ENCODE results near the gene GRK6. TPM values are rescaled to one million over a fixed set of nuclear protein-coding genes. Genes with fewer than 3 reads are reported as not detected.

Gene GRK6
- total and polyA plus RNA-seq, 12 donors = 6.7 to 22.9 (median 15.2) TPM

DNA sequence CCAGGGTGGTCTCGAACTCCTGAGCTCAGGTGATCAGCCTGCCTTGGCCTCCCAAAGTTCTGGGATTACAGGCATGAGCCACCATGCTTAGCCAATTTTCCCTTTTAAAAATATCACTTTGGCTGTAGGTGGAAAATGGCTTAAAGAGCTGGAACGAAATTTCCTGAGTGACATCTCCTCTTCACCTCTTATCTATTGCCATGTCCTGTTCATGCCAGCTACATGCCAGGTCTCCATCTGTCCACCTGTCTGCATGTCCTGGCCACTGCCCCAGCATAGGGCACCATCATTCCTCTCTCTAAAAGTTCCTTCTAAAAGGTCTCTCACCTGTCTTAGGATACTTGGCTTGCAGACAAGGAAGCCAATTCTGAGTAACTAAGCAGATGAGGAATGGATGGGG is 2.8 kb upstream of the GRK6 start:
- Histone ChIP-seq H3K4me1 (peaks cover 16 to 29% (median 26%) of the 10 kb centered on the region in 9 donors), H3K27ac (no peak overlapping the region), H3K27me3 (no peaks in the 10 kb centered on the region), H3K4me3 (no peak overlapping the region), H3K9me3 (no peaks in the 10 kb centered on the region), H3K36me3 (peaks cover 0 to 2% (median 0%) of the 10 kb centered on the region in 9 donors)
- ATAC-seq = no peak
- intact Hi-C loops (cut with DNase I) = loop anchor here in 1 of 10 donors (2.0 kb wide), 1 partner anchor 31 kb away; no protein-coding TSS in a partner anchor
- TF ChIP-seq, protein P1, sequence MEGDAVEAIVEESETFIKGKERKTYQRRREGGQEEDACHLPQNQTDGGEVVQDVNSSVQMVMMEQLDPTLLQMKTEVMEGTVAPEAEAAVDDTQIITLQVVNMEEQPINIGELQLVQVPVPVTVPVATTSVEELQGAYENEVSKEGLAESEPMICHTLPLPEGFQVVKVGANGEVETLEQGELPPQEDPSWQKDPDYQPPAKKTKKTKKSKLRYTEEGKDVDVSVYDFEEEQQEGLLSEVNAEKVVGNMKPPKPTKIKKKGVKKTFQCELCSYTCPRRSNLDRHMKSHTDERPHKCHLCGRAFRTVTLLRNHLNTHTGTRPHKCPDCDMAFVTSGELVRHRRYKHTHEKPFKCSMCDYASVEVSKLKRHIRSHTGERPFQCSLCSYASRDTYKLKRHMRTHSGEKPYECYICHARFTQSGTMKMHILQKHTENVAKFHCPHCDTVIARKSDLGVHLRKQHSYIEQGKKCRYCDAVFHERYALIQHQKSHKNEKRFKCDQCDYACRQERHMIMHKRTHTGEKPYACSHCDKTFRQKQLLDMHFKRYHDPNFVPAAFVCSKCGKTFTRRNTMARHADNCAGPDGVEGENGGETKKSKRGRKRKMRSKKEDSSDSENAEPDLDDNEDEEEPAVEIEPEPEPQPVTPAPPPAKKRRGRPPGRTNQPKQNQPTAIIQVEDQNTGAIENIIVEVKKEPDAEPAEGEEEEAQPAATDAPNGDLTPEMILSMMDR (IDR thresholded peaks at IDR 0.05) = no peak
- WGBS, 2 donors = 84 to 87% methylated on average over 2 of the region's 2 CpGs
- DNase-seq = no peak

DNA sequence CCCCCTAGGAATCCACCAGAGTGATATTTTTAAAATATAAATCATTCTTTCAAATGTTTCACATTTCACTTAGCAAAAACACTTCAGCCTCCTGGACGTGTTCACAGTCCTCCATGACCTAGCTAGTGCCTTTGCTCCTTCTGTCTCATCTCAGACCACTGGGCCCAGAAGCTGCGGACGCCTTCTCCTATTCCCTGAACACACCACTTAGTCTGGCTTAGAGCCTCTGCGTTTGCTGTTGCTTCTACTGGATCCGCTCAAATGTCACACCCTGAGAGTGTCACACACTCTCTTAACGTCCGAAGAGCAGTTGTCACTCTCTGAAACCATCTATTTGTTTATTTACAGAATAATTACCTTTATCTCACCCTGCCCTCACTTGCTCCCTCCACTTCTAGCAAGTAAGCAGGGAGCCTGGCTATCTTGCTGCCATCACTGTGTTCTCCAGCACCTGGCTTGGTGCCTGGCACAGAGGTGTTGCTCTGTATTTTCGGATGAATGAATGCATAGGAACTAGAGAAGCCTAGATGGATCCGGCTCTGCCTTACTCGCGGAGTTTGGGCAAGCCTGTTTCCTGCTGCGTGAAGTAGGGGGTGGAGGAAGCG is 1.2 kb upstream of the GRK6 start:
- no peaks in the 10 kb centered on the region for H3K9me3 ChIP-seq
- ATAC-seq (peak in 1 of 8 donors; percentile 0), DNase-seq (no peak)
- H3K4me3 ChIP-seq = peak overlapping the region in 9 of 10 donors; percentile 43 to 69 (median 58)
- intact Hi-C loops (cut with DNase I) = loop anchor here in 1 of 10 donors (2.0 kb wide), 1 partner anchor 30 kb away; no protein-coding TSS in a partner anchor
- no peaks in the 10 kb centered on the region for H3K27me3 ChIP-seq
- TF ChIP-seq, protein P1 (IDR thresholded peaks at IDR 0.05) = no peak
- H3K4me1 ChIP-seq = peaks cover 16 to 45% (median 27%) of the 10 kb centered on the region in 9 donors
- peak overlapping the region; percentile 85 to 96 (median 92) for H3K27ac ChIP-seq
- 35 to 44% methylated on average over 13 of the region's 13 CpGs for WGBS, 2 donors
- peaks cover 0 to 7% (median 0%) of the 10 kb centered on the region in 9 donors for H3K36me3 ChIP-seq

DNA sequence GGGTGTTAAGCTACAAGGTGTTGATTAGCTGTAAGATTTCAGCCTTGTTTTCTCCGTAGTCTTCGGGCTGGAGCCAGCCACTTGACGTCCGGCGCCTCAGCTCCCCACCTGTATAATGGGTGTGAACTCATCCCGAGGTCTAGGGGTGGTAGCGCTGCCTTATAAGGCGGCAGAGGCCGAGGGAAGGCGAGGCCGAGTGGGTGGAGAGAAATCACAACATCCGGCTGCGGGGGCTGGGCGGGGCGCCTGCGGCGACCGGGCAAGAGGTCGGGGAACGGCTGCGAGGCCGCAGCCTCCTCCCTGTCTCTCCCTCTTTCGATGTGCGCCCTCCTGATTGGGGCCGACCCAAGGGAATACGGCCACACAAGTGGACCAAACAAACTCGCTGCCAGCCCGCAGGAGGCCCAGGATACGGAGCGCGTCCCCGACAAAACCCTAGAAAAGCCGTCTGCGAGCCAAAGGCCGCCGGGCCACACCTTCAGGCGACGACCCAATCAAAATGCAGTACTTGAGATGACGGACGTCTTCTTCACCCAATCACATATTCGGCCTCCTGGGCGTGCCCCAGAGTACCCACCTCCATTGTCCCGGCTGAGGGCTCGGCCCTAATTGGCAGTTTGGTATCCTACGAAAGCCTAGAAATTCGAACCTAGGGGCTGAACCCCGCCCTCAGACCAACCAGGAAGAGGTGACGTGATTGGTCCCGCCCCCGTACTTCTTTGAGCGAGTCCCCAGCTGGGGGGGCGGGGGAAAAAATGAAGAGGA is 493 bp upstream of the GRK6 start:
- intact Hi-C loops (cut with DNase I) = loop anchor here in 2 of 10 donors (2.0 kb wide), 2 partner anchors 29 to 71 kb away; partner anchors contain the start of gene PDLIM7 (in 1 of the 2)
- H3K4me3 ChIP-seq = peak overlapping the region; percentile 16 to 94 (median 58)
- H3K27me3 ChIP-seq = no peaks in the 10 kb centered on the region
- no peaks in the 10 kb centered on the region for H3K9me3 ChIP-seq
- peak; percentile 98 to 100 for DNase-seq
- peaks cover 0 to 14% (median 0%) of the 10 kb centered on the region in 9 donors for H3K36me3 ChIP-seq
- peaks cover 16 to 52% (median 27%) of the 10 kb centered on the region in 9 donors for H3K4me1 ChIP-seq
- peak overlapping the region; percentile 85 to 96 (median 92) for H3K27ac ChIP-seq
- WGBS, 2 donors = 0% methylated on average over 51 to 52 of the region's 52 CpGs
- ATAC-seq = peak; percentile 96 to 98 (median 97)
- TF ChIP-seq, protein P1 (IDR thresholded peaks at IDR 0.05) = no peak

DNA sequence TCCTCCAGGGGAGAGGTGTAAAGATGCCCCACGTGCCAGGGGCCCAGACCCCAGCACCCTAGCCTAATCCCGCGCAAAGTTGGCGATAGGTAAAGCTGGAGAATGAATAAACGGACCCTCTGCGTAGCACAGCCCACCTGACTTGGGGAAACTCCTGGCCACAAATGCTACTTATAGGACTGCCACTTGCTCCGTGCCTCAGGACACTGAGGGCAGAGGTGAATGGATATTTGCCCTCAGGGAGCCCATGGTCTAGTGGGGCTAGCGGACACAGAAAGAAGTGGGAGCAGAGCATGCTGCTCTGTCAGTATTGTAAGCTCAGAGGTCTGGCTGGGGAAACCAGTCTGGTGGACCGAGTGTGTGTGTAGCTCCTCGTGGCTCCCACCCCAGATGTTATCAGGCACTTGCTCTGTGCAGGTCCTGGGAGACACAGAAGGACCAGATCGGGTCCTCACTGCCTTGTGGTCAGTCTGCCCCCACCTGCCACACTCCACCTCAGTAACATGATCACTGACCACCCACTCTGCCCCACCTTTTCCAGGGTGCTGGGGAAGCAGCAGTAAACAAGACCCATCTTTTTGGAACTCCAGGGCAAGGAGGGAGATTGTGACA is 841 bp downstream of the GRK6 start:
- H3K4me1 ChIP-seq = peaks cover 16 to 65% (median 40%) of the 10 kb centered on the region in 9 donors
- no peak for DNase-seq
- intact Hi-C loops (cut with DNase I) = loop anchor here in 1 of 10 donors (2.0 kb wide), 1 partner anchor 69 kb away; the partner anchor contains the start of gene PDLIM7

More for the DNA sequence above, 841 bp downstream of the GRK6 start:
- no peaks in the 10 kb centered on the region for H3K27me3 ChIP-seq
- TF ChIP-seq, protein P1 (IDR thresholded peaks at IDR 0.05) = no peak
- H3K36me3 ChIP-seq = peaks cover 0 to 27% (median 3%) of the 10 kb centered on the region in 9 donors
- H3K27ac ChIP-seq = peak overlapping the region in 9 of 10 donors; percentile 83 to 96 (median 89)
- peak overlapping the region; percentile 75 to 99 (median 92) for H3K4me3 ChIP-seq
- 15% methylated on average over 11 of the region's 11 CpGs for WGBS, 2 donors
- no peak for ATAC-seq
- H3K9me3 ChIP-seq = no peaks in the 10 kb centered on the region

All from heart right ventricle (tissue), 16 donors.